Measurements from ENCODE around the gene MRPS18A.

Gene MRPS18A

GRCh38 chr6:43707269-43707668 lies 19.7 kb upstream of the MRPS18A start:
- POLR2A ChIA-PET: no interaction called here
- CTCF ChIA-PET: no interaction called here
- DNase-seq (ENCODE audit: extremely low spot score): no peak
- TF ChIP-seq SUZ12 (IDR thresholded peaks at IDR 0.05): no peak
- TF ChIP-seq FOXM1 (IDR thresholded peaks at IDR 0.05; ENCODE audit: borderline replicate concordance): no peak
- TF ChIP-seq FOXA1 (IDR thresholded peaks at IDR 0.05): no peak
- no peak for TF ChIP-seq SP1 (IDR thresholded peaks at IDR 0.05)
- TF ChIP-seq TARDBP (IDR thresholded peaks at IDR 0.05): no peak
- TF ChIP-seq ARNT (IDR thresholded peaks at IDR 0.05): no peak
- TF ChIP-seq ZNF384 (IDR thresholded peaks at IDR 0.05): no peak
- TF ChIP-seq L3MBTL2 (conservative IDR thresholded peaks at IDR 0.05): no peak
- no peak for TF ChIP-seq ELF4 (IDR thresholded peaks at IDR 0.05)

GRCh38 chr6:43706788-43707187 lies 19.2 kb upstream of the MRPS18A start:
- POLR2A ChIA-PET: no interaction called here
- TF ChIP-seq L3MBTL2 (conservative IDR thresholded peaks at IDR 0.05) (no peak), SP1 (IDR thresholded peaks at IDR 0.05) (no peak), TARDBP (IDR thresholded peaks at IDR 0.05) (no peak), FOXM1 (IDR thresholded peaks at IDR 0.05; ENCODE audit: borderline replicate concordance) (no peak), ELF4 (IDR thresholded peaks at IDR 0.05) (no peak), SUZ12 (IDR thresholded peaks at IDR 0.05) (no peak)
- DNase-seq (ENCODE audit: extremely low spot score): no peak
- CTCF ChIA-PET: no interaction called here

- DNase-seq (ENCODE audit: extremely low spot score): no peak
- TF ChIP-seq TARDBP (IDR thresholded peaks at IDR 0.05) (no peak), BHLHE40 (IDR thresholded peaks at IDR 0.05; ENCODE audit: borderline replicate concordance) (no peak), ARNT (IDR thresholded peaks at IDR 0.05) (no peak), FOXM1 (IDR thresholded peaks at IDR 0.05; ENCODE audit: borderline replicate concordance) (no peak), ZNF384 (IDR thresholded peaks at IDR 0.05) (no peak), CTBP1 (IDR thresholded peaks at IDR 0.05; ENCODE audit: borderline replicate concordance) (no peak), ELF4 (IDR thresholded peaks at IDR 0.05) (no peak), L3MBTL2 (conservative IDR thresholded peaks at IDR 0.05) (no peak), HDGF (IDR thresholded peaks at IDR 0.05; ENCODE audit: borderline replicate concordance) (no peak), PKNOX1 (IDR thresholded peaks at IDR 0.05) (no peak), SUZ12 (IDR thresholded peaks at IDR 0.05) (no peak), SP1 (IDR thresholded peaks at IDR 0.05) (no peak), NFRKB (IDR thresholded peaks at IDR 0.05) (no peak), LEF1 (IDR thresholded peaks at IDR 0.05; ENCODE audit: borderline replicate concordance) (no peak), FOXA1 (IDR thresholded peaks at IDR 0.05) (no peak), FOXK2 (IDR thresholded peaks at IDR 0.05) (no peak)
- POLR2A ChIA-PET: interaction anchor here (0.8 to 1.2 kb wide), 2 partner anchors 59 to 64 kb away, joined by 3 read pairs; partner anchors contain the start of gene VEGFA
- CTCF ChIA-PET: interaction anchor here (0.6 to 0.9 kb wide), 2 partner anchors 64 to 268 kb away, joined by 3 read pairs; partner anchors contain the start of gene VEGFA
Measured at GRCh38 chr6:43705996-43706395, 18.4 kb upstream of the MRPS18A start.

GRCh38 chr6:43703512-43704429 lies 16.2 kb upstream of the MRPS18A start:
- CTCF ChIA-PET: interaction anchor here (1.1 kb wide), 1 partner anchor 36 kb away, joined by 3 read pairs; no protein-coding TSS in a partner anchor
- DNase-seq (ENCODE audit: extremely low spot score): no peak
- TF ChIP-seq SUZ12 (IDR thresholded peaks at IDR 0.05) (no peak), FOXK2 (IDR thresholded peaks at IDR 0.05) (no peak), L3MBTL2 (conservative IDR thresholded peaks at IDR 0.05) (no peak), TARDBP (IDR thresholded peaks at IDR 0.05) (no peak), SP1 (IDR thresholded peaks at IDR 0.05) (no peak), PKNOX1 (IDR thresholded peaks at IDR 0.05) (no peak), ARNT (IDR thresholded peaks at IDR 0.05) (no peak), ZNF384 (IDR thresholded peaks at IDR 0.05) (no peak), LEF1 (IDR thresholded peaks at IDR 0.05; ENCODE audit: borderline replicate concordance) (no peak), NFRKB (IDR thresholded peaks at IDR 0.05) (no peak), ELF4 (IDR thresholded peaks at IDR 0.05) (no peak), FOXA1 (IDR thresholded peaks at IDR 0.05) (no peak), HDGF (IDR thresholded peaks at IDR 0.05; ENCODE audit: borderline replicate concordance) (no peak), FOXM1 (IDR thresholded peaks at IDR 0.05; ENCODE audit: borderline replicate concordance) (no peak)
- POLR2A ChIA-PET: interaction anchor here (0.9 to 1.7 kb wide), 5 partner anchors 11 to 553 kb away, joined by 3 to 7 read pairs (median 3); partner anchors contain the start of gene GTPBP2

- ChIA-PET CTCF (interaction anchor here (0.6 to 1.1 kb wide), 2 partner anchors 35 to 212 kb away, joined by 3 read pairs; no protein-coding TSS in a partner anchor), POLR2A (interaction anchor here (0.9 to 1.7 kb wide), 5 partner anchors 12 to 554 kb away, joined by 3 to 7 read pairs (median 3); partner anchors contain the start of gene GTPBP2)
- TF ChIP-seq PKNOX1 (IDR thresholded peaks at IDR 0.05) (peak; percentile 58; the same call in 1 of the 2 replicates), ZNF384 (IDR thresholded peaks at IDR 0.05) (no peak), CTBP1 (IDR thresholded peaks at IDR 0.05; ENCODE audit: borderline replicate concordance) (no peak), FOXM1 (IDR thresholded peaks at IDR 0.05; ENCODE audit: borderline replicate concordance) (no peak), SUZ12 (IDR thresholded peaks at IDR 0.05) (no peak), SP1 (IDR thresholded peaks at IDR 0.05) (no peak)
- peak; percentile 88 for DNase-seq (ENCODE audit: extremely low spot score)
Measured at GRCh38 chr6:43702534-43703440, 15.2 kb upstream of the MRPS18A start.

Measured in HEK293T (cell line).